Tibial artery (tissue), 4 donors: ENCODE results near the gene FCGBP.

Source experiments
- DNase-seq, 2 donors: peaks; one replicate each; pipeline ENCODE4 v3.0.0-alpha.2; 2019
- H3K27ac ChIP-seq, 2 donors: fragments of 200-600 bp; sonication (generic) in 1 of 2; 1 replicate in 1 of 2; 2 replicates in 1 of 2; pipeline ENCODE4 v1.5.1; 2018 to 2019; ENCODE audit warnings: mild to moderate bottlenecking in 1 of 2
- H3K27me3 ChIP-seq, 2 donors: fragments of 200-600 bp; sonication (generic) in 1 of 2; one replicate each; pipeline versions ENCODE4 v1.5.1 to v1.6.0; 2016 to 2019
- H3K36me3 ChIP-seq, 3 donors: fragments of 200-600 bp; sonication (generic) in 2 of 3; one replicate each; pipeline ENCODE4 v1.5.1; 2016 to 2019; ENCODE audit warnings: mild to moderate bottlenecking in 2 of 3
- H3K4me1 ChIP-seq, 4 donors: fragments of 200-600 bp; sonication (generic) in 2 of 4; 1 replicate in 3 of 4; 2 replicates in 1 of 4; pipeline ENCODE4 v1.5.1; 2016 to 2019
- H3K4me3 ChIP-seq, 2 donors: fragments of 200-600 bp; sonication (generic) in 1 of 2; 1 replicate in 1 of 2; 2 replicates in 1 of 2; pipeline ENCODE4 v1.5.1; 2018 to 2019; ENCODE audit warnings: mild to moderate bottlenecking in 2 of 2
- H3K9me3 ChIP-seq, 3 donors: fragments of 200-600 bp; sonication (generic) in 1 of 3; one replicate each; pipeline ENCODE4 v1.5.1; 2016 to 2019
- CTCF ChIP-seq, 2 experiments: fragments of 200-600 bp in 1 of 2; fragments of 450-650 bp in 1 of 2; IDR thresholded peaks; one replicate each; pipeline ENCODE4 v1.5.1; 2017 to 2019; ENCODE audit warnings: antibody characterized with exemption in 2 of 2, mild to moderate bottlenecking in 1 of 2, moderate library complexity in 1 of 2
- intact Hi-C: fragments of 100-400 bp; cut with DNase I; formaldehyde crosslinking; loops from one replicate; pipeline ENCODE4 v1.15.0; 2023; ENCODE audit warnings: low total_unique reads

The FCGBP gene

GRCh38 chr19:39951686-39952085 is 17.3 kb upstream of the FCGBP start:
- no peaks in the 10 kb centered on the region for H3K4me1 ChIP-seq
- H3K27ac ChIP-seq = no peak overlapping the region
- DNase-seq = no peak
- intact Hi-C loops = no loop called here
- H3K27me3 ChIP-seq = no peaks in the 10 kb centered on the region
- no peaks in the 10 kb centered on the region for H3K36me3 ChIP-seq
- no peaks in the 10 kb centered on the region for H3K9me3 ChIP-seq
- H3K4me3 ChIP-seq = no peak overlapping the region
- no peak for TF ChIP-seq CTCF (IDR thresholded peaks at IDR 0.05)

- H3K27ac ChIP-seq = no peak overlapping the region
- no peaks in the 10 kb centered on the region for H3K36me3 ChIP-seq
- H3K4me3 ChIP-seq = no peak overlapping the region
- no peaks in the 10 kb centered on the region for H3K9me3 ChIP-seq
- DNase-seq = no peak
- intact Hi-C loops = no loop called here
- TF ChIP-seq CTCF (IDR thresholded peaks at IDR 0.05) = no peak
- H3K27me3 ChIP-seq = no peaks in the 10 kb centered on the region
- H3K4me1 ChIP-seq = no peaks in the 10 kb centered on the region
Observed at GRCh38 chr19:39951065-39951650, 16.7 kb upstream of the FCGBP start.

- intact Hi-C loops = no loop called here
Observed at GRCh38 chr19:39949026-39949747, 14.8 kb upstream of the FCGBP start.

GRCh38 chr19:39946532-39946931 is 12.1 kb upstream of the FCGBP start:
- DNase-seq = no peak
- H3K9me3 ChIP-seq = no peaks in the 10 kb centered on the region
- no peak overlapping the region for H3K4me3 ChIP-seq
- H3K27me3 ChIP-seq = no peaks in the 10 kb centered on the region
- no peak for TF ChIP-seq CTCF (IDR thresholded peaks at IDR 0.05)
- H3K36me3 ChIP-seq = no peaks in the 10 kb centered on the region
- no peak overlapping the region for H3K27ac ChIP-seq
- no peaks in the 10 kb centered on the region for H3K4me1 ChIP-seq
- intact Hi-C loops = no loop called here

More at GRCh38 chr19:39949026-39949747, 14.8 kb upstream of the FCGBP start:
- DNase-seq = no peak
- Histone ChIP-seq H3K4me1 (no peaks in the 10 kb centered on the region), H3K27ac (no peak overlapping the region), H3K9me3 (no peaks in the 10 kb centered on the region), H3K4me3 (no peak overlapping the region), H3K27me3 (no peaks in the 10 kb centered on the region), H3K36me3 (no peaks in the 10 kb centered on the region)
- no peak for TF ChIP-seq CTCF (IDR thresholded peaks at IDR 0.05)

GRCh38 chr19:39943586-39943985 is 9.2 kb upstream of the FCGBP start:
- H3K27ac ChIP-seq = no peak overlapping the region
- H3K36me3 ChIP-seq = no peaks in the 10 kb centered on the region
- peaks cover 3 to 15% (median 14%) of the 10 kb centered on the region in 3 donors for H3K9me3 ChIP-seq
- no peaks in the 10 kb centered on the region for H3K4me1 ChIP-seq
- no peaks in the 10 kb centered on the region for H3K27me3 ChIP-seq
- DNase-seq = no peak
- no peak for TF ChIP-seq CTCF (IDR thresholded peaks at IDR 0.05)
- no peak overlapping the region for H3K4me3 ChIP-seq
- intact Hi-C loops = no loop called here
